GM12878 (cell line): ENCODE measurements around the gene PTTG1. TPM values are rescaled to one million over a fixed set of nuclear protein-coding genes. Genes with fewer than 3 reads are reported as not detected.

Source experiments
- BACH1 ChIP-seq: fragments of 450-650 bp; IDR thresholded peaks from 2 replicates; pipeline ENCODE4 v1.6.1; 2017; ENCODE audit warnings: mild to moderate bottlenecking, borderline replicate concordance
- BHLHE40 ChIP-seq, 2 experiments: fragments of 450-650 bp in 1 of 2; IDR thresholded peaks; 2 replicates each; pipeline ENCODE4 v1.6.1; 2011 to 2017; ENCODE audit warnings: low read depth in 2 of 2, borderline replicate concordance in 1 of 2, improper control_type of control experiment in 1 of 2, low read length in 1 of 2, mild to moderate bottlenecking in 1 of 2
- BMI1 ChIP-seq: fragments of 450-650 bp; IDR thresholded peaks from 2 replicates; pipeline ENCODE4 v1.6.1; 2016; ENCODE audit warnings: mild to moderate bottlenecking, moderate library complexity, borderline replicate concordance
- CREB1 ChIP-seq: IDR thresholded peaks from 2 replicates; pipeline ENCODE4 v1.6.1; 2012; ENCODE audit warnings: low read depth, mild to moderate bottlenecking, inconsistent platforms
- CREM ChIP-seq: IDR thresholded peaks from 2 replicates; pipeline ENCODE4 v1.6.1; 2014; ENCODE audit warnings: antibody characterized with exemption, low read depth
- GABPA ChIP-seq: IDR thresholded peaks from 2 replicates; pipeline ENCODE4 v1.6.1; 2014; ENCODE audit warnings: antibody characterized with exemption, low read depth, mild to moderate bottlenecking, inconsistent platforms
- IKZF2 ChIP-seq, 2 experiments: fragments of 450-650 bp; IDR thresholded peaks; 2 replicates each; pipeline ENCODE4 v1.6.1; 2017; ENCODE audit warnings: mild to moderate bottlenecking in 2 of 2, moderate library complexity in 2 of 2
- IRF5 ChIP-seq: fragments of 450-650 bp; IDR thresholded peaks from 2 replicates; pipeline ENCODE4 v1.6.1; 2017; ENCODE audit warnings: borderline replicate concordance
- JUNB ChIP-seq: IDR thresholded peaks from 2 replicates; pipeline ENCODE4 v1.6.1; 2016; ENCODE audit warnings: antibody characterized with exemption, mild to moderate bottlenecking
- JUND ChIP-seq: IDR thresholded peaks from 2 replicates; pipeline ENCODE4 v1.6.1; 2012; ENCODE audit warnings: low read depth, mild to moderate bottlenecking, low read length, improper control_type of control experiment, moderate library complexity
- MLLT1 ChIP-seq: fragments of 450-650 bp; IDR thresholded peaks from 2 replicates; pipeline ENCODE4 v1.6.1; 2016; ENCODE audit warnings: mild to moderate bottlenecking
- MTA2 ChIP-seq: fragments of 450-650 bp; IDR thresholded peaks from 2 replicates; pipeline ENCODE4 v1.6.1; 2016; ENCODE audit warnings: low read depth, mild to moderate bottlenecking, moderate library complexity
- MYB ChIP-seq: fragments of 150-350 bp; IDR thresholded peaks from 2 replicates; pipeline ENCODE4 v1.6.1; 2014; ENCODE audit warnings: mild to moderate bottlenecking, low read depth, low read length, borderline replicate concordance
- NFYA ChIP-seq: IDR thresholded peaks from 2 replicates; pipeline ENCODE4 v1.6.1; 2011; ENCODE audit warnings: low read depth, mild to moderate bottlenecking, low read length, improper control_type of control experiment, borderline replicate concordance
- POLR2A ChIP-seq: IDR thresholded peaks from 2 replicates; pipeline ENCODE4 v1.6.1; 2011; ENCODE audit warnings: low read depth, mild to moderate bottlenecking, low read length
- RELA ChIP-seq: fragments of 450-650 bp; IDR thresholded peaks from 2 replicates; pipeline ENCODE4 v1.8.0; 2014; ENCODE audit warnings: borderline replicate concordance; ENCODE audit not compliant: partially characterized antibody
- RUNX3 ChIP-seq: IDR thresholded peaks from 2 replicates; pipeline ENCODE4 v1.6.1; 2012; ENCODE audit warnings: low read length, inconsistent platforms
- SUPT20H ChIP-seq: IDR thresholded peaks from 2 replicates; pipeline ENCODE4 v1.6.1; 2011; ENCODE audit warnings: low read depth, mild to moderate bottlenecking, low read length, moderate library complexity, borderline replicate concordance; ENCODE audit not compliant: control insufficient read depth
- TARDBP ChIP-seq: IDR thresholded peaks from 2 replicates; pipeline ENCODE4 v1.6.1; 2016; ENCODE audit warnings: borderline replicate concordance
- TCF12 ChIP-seq: IDR thresholded peaks from 2 replicates; pipeline ENCODE4 v1.6.1; 2011; ENCODE audit warnings: low read depth, mild to moderate bottlenecking, low read length
- USF1 ChIP-seq: IDR thresholded peaks from 2 replicates; pipeline ENCODE4 v1.6.1; 2011; ENCODE audit warnings: borderline replicate concordance, low read depth, mild to moderate bottlenecking, moderate library complexity, mixed read lengths, low read length; ENCODE audit not compliant: insufficient read depth; ENCODE audit errors: extremely low read length
- ZBTB11 ChIP-seq: fragments of 450-650 bp; formaldehyde crosslinking; IDR thresholded peaks from 2 replicates; pipeline ENCODE4 v1.5.0; 2022; ENCODE audit warnings: mild to moderate bottlenecking, missing genetic modification characterization
- ZNF622 ChIP-seq: fragments of 450-650 bp; IDR thresholded peaks from 2 replicates; pipeline ENCODE4 v1.6.1; 2017; ENCODE audit warnings: mild to moderate bottlenecking, inconsistent platforms
- polyA plus RNA-seq, 11 experiments: library from polyadenylated mRNA; depleted of rRNA in 4 of 11; unstranded in 6 of 11; stranded (reverse) in 5 of 11; fragments of >200 nt; fragmentation: Nextera tagmentation in 4 of 11; fragmentation: Illumina TruSeq in 1 of 11; extraction: Ambion mirVana in 4 of 11; extraction: Trizol in 1 of 11; gene quantifications; 1 replicate in 1 of 11; 2 replicates in 10 of 11; pipeline versions ENCODE4 v1.2.1 to v1.2.3, GENCODE V29; 2011 to 2016; ENCODE audit warnings: inconsistent platforms in 2 of 11, missing spikeins in 2 of 11, low read depth in 1 of 11
- total RNA-seq, 4 experiments: library from RNA; depleted of rRNA in 3 of 4; stranded (reverse); fragments of >200 nt in 3 of 4; fragmentation: Illumina TruSeq in 1 of 4; extraction: Trizol in 1 of 4; gene quantifications; 2 replicates each; pipeline versions ENCODE4 v1.2.1 to v1.2.3, GENCODE V29; 2013 to 2021

Gene PTTG1
- total and polyA plus RNA-seq, 10 of the 15 experiments (the other 5 are each of a cell fraction or from before 2014, with no cell fraction given) = 154 to 1,033 (median 377) TPM

GRCh38 chr5:160418561-160419457 is 2.8 kb upstream of the PTTG1 start, which contains the start of gene SLU7 (continued):
- TF ChIP-seq TCF12 (0 out of 2 replicates have a peak, but pooled peaks have one; percentile 30), SUPT20H (no peak), BACH1 (peak; percentile 28; the same call in 1 of the 2 replicates), RELA (peak; percentile 64), MLLT1 (peak; percentile 47; the same call in 1 of the 2 replicates), JUNB (no peak), JUND (no peak), RUNX3 (peak; percentile 23; the same call in 1 of the 2 replicates), ZBTB11 (no peak), TARDBP (no peak), MYB (no peak), USF1 (no peak), IKZF2 (IDR thresholded peaks at IDR 0.05) (peak in 1 of 2 experiments; percentile 31; a peak in 1 of 4 replicates), NFYA (no peak), CREB1 (peak; percentile 76), BMI1 (no peak), GABPA (peak; percentile 88), CREM (0 out of 2 replicates have a peak, but pooled peaks have one; percentile 29), IRF5 (peak; percentile 48; the same call in 1 of the 2 replicates), ZNF622 (no peak), MTA2 (peak; percentile 82; the same call in 1 of the 2 replicates), BHLHE40 (IDR thresholded peaks at IDR 0.05; ENCODE audit: borderline replicate concordance in 1 of 2, low read depth in 2 of 2, low read length in 1 of 2) (peak in 1 of 2 experiments; percentile 57; a peak in 1 of 4 replicates), POLR2A (peak; percentile 86)
